HG03066 (cell line): ENCODE data around the gene PMAIP1.

ENCODE experiments used
- ATAC-seq: cut with Tn5 transposase; IDR thresholded peaks from one replicate; pipeline ENCODE4 v1.9.1; 2021; ENCODE audit warnings: low read depth; ENCODE audit not compliant: unreplicated experiment

The PMAIP1 gene

GRCh38 chr18:59945544-59945943, 45.7 kb downstream of the PMAIP1 start:
- no peak for ATAC-seq

- ATAC-seq, result peak; percentile 62
Measured at GRCh38 chr18:59950215-59950944, 50.6 kb downstream of the PMAIP1 start.

GRCh38 chr18:59951591-59951990, 51.8 kb downstream of the PMAIP1 start:
- no peak for ATAC-seq

- no peak for ATAC-seq
Measured at GRCh38 chr18:59952283-59953007, 52.6 kb downstream of the PMAIP1 start.
